MG63 (cell line): ENCODE results near the gene ABCC12. TPM values are rescaled to one million over a fixed set of nuclear protein-coding genes. Genes with fewer than 3 reads are reported as not detected.
"Not testable (repeated sequence)": the region's sequence is repeated elsewhere in the genome, so short reads cannot be mapped to it uniquely, and the experiment has no call there.

ENCODE experiments used
- DNase-seq: peaks from one replicate; pipeline ENCODE4 v3.0.0-alpha.2; 2020
- H3K27me3 ChIP-seq: fragments of 250-450 bp; sonication (Bioruptor Pico); 2 replicates; pipeline ENCODE4 v1.5.1; 2020; ENCODE audit warnings: mild to moderate bottlenecking, moderate library complexity
- H3K36me3 ChIP-seq: fragments of 250-450 bp; sonication (Bioruptor Pico); 2 replicates; pipeline ENCODE4 v1.5.1; 2020; ENCODE audit warnings: mild to moderate bottlenecking, moderate library complexity
- H3K4me3 ChIP-seq: fragments of 250-450 bp; sonication (Bioruptor Pico); 2 replicates; pipeline ENCODE4 v1.5.1; 2020; ENCODE audit warnings: mild to moderate bottlenecking, moderate library complexity
- H3K9me3 ChIP-seq: fragments of 250-450 bp; sonication (Bioruptor Pico); 2 replicates; pipeline ENCODE4 v1.5.1; 2020; ENCODE audit warnings: mild to moderate bottlenecking, moderate library complexity
- total RNA-seq: library from RNA; depleted of rRNA; stranded (reverse); fragments of >200 nt; shearing (Covaris generic); gene quantifications from 2 replicates; pipeline ENCODE4 v1.2.3, GENCODE V29; 2014; ENCODE audit warnings: low replicate concordance

Gene ABCC12
- total RNA-seq, 1 experiment from 2014 or later, result not detected

- no peak for DNase-seq
- Histone ChIP-seq H3K4me3 (no peak overlapping the region), H3K9me3 (no peaks in the 10 kb centered on the region), H3K36me3 (no peaks in the 10 kb centered on the region), H3K27me3 (no peaks in the 10 kb centered on the region)
Measured at GRCh38 chr16:48173889-48174288, 18.1 kb upstream of the ABCC12 start.

DNA sequence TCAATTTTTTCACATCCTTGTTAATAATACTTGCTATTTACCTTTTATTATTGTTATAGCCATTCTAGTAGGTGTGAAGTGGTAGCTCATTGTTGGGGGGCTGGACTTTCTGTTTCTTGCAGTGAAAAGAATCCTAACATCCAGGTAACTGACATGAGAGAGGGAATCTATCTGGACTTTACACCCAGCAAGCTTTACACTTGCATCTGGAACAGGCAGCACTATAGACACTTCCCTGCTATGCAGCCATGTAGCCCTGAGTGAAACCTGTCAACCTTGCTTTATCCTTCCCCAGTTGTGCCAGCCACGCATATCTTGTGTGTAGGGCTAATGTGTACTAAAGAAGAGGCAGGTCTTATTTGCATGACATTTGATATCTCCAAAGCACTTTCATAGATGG, 16.9 kb upstream of the ABCC12 start:
- no peak overlapping the region for H3K4me3 ChIP-seq
- H3K36me3 ChIP-seq, result no peaks in the 10 kb centered on the region
- no peaks in the 10 kb centered on the region for H3K27me3 ChIP-seq
- H3K9me3 ChIP-seq, result no peaks in the 10 kb centered on the region
- no peak for DNase-seq

GRCh38 chr16:48169896-48170295, 14.1 kb upstream of the ABCC12 start:
- no peak for DNase-seq
- Histone ChIP-seq H3K9me3 (no peaks in the 10 kb centered on the region), H3K4me3 (no peak overlapping the region), H3K27me3 (no peaks in the 10 kb centered on the region), H3K36me3 (no peaks in the 10 kb centered on the region)

- no peaks in the 10 kb centered on the region for H3K9me3 ChIP-seq
- H3K4me3 ChIP-seq, result no peak overlapping the region
- H3K36me3 ChIP-seq, result no peaks in the 10 kb centered on the region
- H3K27me3 ChIP-seq, result no peaks in the 10 kb centered on the region
- DNase-seq, result no peak
Measured at GRCh38 chr16:48168075-48168474, 12.3 kb upstream of the ABCC12 start.

DNA sequence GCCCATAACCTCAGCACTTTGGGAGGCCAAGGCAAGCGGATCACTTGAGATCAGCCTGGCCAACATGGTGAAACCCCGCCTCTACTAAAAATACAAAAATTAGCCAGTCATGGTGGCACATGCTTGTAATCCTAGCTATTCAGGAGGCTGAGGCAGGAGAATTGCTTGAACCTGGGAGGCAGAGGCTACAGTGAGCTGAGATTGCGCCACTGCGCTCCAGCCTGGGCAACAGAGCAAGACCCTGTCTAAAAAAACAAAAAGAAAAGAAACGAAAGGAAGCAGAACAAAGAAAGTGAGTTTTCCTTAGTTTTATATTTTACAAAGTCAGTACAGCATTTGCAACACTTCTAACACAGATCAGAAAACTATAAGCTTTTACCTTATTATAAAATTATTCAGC, 10.8 kb upstream of the ABCC12 start:
- not testable (repeated sequence) for H3K4me3 ChIP-seq, H3K9me3 ChIP-seq, DNase-seq, H3K27me3 ChIP-seq, H3K36me3 ChIP-seq

- Histone ChIP-seq H3K27me3 (no peaks in the 10 kb centered on the region), H3K36me3 (no peaks in the 10 kb centered on the region), H3K9me3 (no peaks in the 10 kb centered on the region), H3K4me3 (no peak overlapping the region)
- DNase-seq, result no peak
Measured at GRCh38 chr16:48165961-48166578, 10.3 kb upstream of the ABCC12 start.

DNA sequence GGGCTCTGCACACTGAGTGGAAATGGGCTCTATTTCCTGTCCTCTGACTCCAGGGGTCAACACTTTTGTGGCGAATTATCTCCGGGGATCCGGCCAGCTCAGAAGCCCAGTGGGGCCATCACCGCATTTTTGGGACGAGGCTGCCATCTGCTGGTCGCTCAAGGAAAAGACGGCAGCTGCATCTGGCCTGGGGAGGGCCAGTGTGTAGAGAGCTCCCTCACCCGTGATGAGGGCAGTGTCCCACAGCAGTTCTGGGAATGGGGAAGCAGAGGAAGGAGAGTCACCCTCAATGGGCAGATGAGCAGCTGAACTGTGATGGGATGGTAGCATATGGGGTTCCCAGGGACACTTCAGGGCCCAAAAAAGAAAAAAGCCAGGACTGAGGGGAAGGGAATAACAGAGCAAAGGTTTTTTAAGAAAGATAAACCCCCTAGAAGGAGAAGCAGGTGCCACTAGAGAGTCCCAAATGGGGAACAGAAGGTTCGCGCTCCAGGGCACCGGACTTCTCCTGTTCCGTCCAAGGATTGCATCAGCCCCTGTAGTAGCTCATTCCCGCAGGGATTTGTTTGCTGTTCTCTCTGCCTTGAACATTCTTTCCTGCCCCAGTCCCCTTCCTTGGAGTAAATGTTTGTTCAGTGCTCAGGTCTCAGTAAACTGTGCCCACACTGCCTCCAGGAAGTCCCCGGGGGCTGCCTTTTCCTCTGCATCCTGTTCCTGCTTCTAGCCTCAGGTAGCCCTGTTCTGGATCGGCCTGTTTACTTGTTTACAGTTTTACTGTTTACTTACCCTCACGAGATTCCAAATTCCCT, 9.3 kb upstream of the ABCC12 start:
- H3K36me3 ChIP-seq, result no peaks in the 10 kb centered on the region
- DNase-seq, result peak; percentile 47
- H3K9me3 ChIP-seq, result no peaks in the 10 kb centered on the region
- no peak overlapping the region for H3K4me3 ChIP-seq
- H3K27me3 ChIP-seq, result no peaks in the 10 kb centered on the region

GRCh38 chr16:48162839-48163410, 7.1 kb upstream of the ABCC12 start:
- H3K4me3 ChIP-seq, result no peak overlapping the region
- DNase-seq, result no peak
- H3K9me3 ChIP-seq, result no peaks in the 10 kb centered on the region
- no peaks in the 10 kb centered on the region for H3K36me3 ChIP-seq
- no peaks in the 10 kb centered on the region for H3K27me3 ChIP-seq

DNA sequence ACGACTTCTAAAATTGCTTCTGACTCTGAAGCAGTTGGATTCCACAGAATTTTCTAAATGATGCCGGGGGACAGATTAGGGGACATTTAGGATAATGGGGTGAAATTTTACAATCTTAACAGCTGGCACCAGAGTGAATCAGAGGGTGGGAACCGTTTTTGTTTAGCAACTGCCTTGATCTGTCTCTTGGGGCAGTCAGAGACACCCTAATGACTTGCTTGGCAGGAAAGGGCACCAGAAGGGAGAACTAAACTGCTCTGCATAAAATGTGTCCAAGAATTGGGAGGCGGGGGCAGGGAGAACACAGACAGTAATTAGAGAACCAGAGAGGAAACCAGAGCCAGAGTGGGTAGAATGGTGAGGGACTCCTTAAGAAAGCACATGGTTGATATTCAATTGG, 6.1 kb upstream of the ABCC12 start:
- Histone ChIP-seq H3K36me3 (no peaks in the 10 kb centered on the region), H3K4me3 (no peak overlapping the region), H3K9me3 (no peaks in the 10 kb centered on the region), H3K27me3 (no peaks in the 10 kb centered on the region)
- DNase-seq, result no peak

DNA sequence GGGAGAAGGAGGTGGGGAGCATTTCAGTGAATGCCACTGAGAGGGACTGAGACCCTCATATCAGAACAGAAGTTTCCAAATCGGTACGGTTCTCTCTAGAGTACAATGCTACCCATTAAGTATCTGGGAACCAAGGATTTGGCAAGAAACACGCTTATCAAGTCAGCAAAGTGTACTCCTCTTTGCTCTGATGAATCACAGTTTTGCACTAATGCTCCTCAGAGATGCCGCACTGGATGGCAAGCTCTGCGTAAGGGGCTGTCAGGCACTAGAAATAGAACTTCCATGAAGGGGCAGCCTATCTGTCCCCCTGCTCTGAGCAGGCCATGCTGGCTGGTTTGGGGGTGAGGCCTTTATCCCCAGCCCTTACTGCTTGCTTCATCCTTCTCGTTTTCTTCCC, 4.8 kb upstream of the ABCC12 start:
- Histone ChIP-seq H3K9me3 (no peaks in the 10 kb centered on the region), H3K4me3 (no peak overlapping the region), H3K27me3 (no peaks in the 10 kb centered on the region), H3K36me3 (no peaks in the 10 kb centered on the region)
- DNase-seq, result no peak

- Histone ChIP-seq H3K27me3 (no peaks in the 10 kb centered on the region), H3K36me3 (no peaks in the 10 kb centered on the region), H3K9me3 (no peaks in the 10 kb centered on the region), H3K4me3 (no peak overlapping the region)
- no peak for DNase-seq
Measured at GRCh38 chr16:48158296-48158695, 2.5 kb upstream of the ABCC12 start.

- no peaks in the 10 kb centered on the region for H3K27me3 ChIP-seq
- no peak overlapping the region for H3K4me3 ChIP-seq
- H3K9me3 ChIP-seq, result no peaks in the 10 kb centered on the region
- no peak for DNase-seq
- no peaks in the 10 kb centered on the region for H3K36me3 ChIP-seq
Measured at GRCh38 chr16:48157794-48158193, 2.0 kb upstream of the ABCC12 start.

- H3K9me3 ChIP-seq, result no peaks in the 10 kb centered on the region
- DNase-seq, result no peak
- no peaks in the 10 kb centered on the region for H3K27me3 ChIP-seq
- no peaks in the 10 kb centered on the region for H3K36me3 ChIP-seq
- H3K4me3 ChIP-seq, result no peak overlapping the region
Measured at GRCh38 chr16:48157302-48157701, 1.5 kb upstream of the ABCC12 start.

GRCh38 chr16:48156790-48157209, 1.0 kb upstream of the ABCC12 start:
- Histone ChIP-seq H3K36me3 (no peaks in the 10 kb centered on the region), H3K27me3 (no peaks in the 10 kb centered on the region), H3K9me3 (no peaks in the 10 kb centered on the region), H3K4me3 (no peak overlapping the region)
- peak; percentile 63 for DNase-seq

DNA sequence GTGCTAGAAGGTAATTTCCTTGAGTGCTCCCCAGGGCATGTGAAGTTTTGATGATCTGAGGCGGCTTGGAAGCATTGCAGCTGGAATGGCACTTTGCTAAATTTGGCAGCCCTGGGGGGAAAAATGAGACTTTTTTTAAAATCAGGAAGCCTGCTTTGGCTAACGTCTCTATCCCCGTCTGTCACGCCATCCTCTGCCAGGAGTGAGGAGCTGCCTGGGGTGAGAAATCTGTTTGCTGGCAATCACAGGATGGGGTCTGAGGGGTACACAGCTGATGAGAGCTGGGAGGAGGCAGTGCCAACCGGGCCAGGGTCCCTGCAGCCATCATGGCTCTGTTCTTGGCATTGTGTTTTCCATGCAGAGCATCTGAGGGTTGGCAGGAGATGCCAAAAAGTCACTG, 2.0 kb downstream of the ABCC12 start:
- DNase-seq, result peak; percentile 60
- Histone ChIP-seq H3K27me3 (no peaks in the 10 kb centered on the region), H3K36me3 (no peaks in the 10 kb centered on the region), H3K9me3 (no peaks in the 10 kb centered on the region), H3K4me3 (no peak overlapping the region)

- Histone ChIP-seq H3K36me3 (no peaks in the 10 kb centered on the region), H3K9me3 (no peaks in the 10 kb centered on the region), H3K4me3 (no peak overlapping the region), H3K27me3 (no peaks in the 10 kb centered on the region)
- DNase-seq, result no peak
Measured at GRCh38 chr16:48152226-48152625, 3.6 kb downstream of the ABCC12 start.

DNA sequence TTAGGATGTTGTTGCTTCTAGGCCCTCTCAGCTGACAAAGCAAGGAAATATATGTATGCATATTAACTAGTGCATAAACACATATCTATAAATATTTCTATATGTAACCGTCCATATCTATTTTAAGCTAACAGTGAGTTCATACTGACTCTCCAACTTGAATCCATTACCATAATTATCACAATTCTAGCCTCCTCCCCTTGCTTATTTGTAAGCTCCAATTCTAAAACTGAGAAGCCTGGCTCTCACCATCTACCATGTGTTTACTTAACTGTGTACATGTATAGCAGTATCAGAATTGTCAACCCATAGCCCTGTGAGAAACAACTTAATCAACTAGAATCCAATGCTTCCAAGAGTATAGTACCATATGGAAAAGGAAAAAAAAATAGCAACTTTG, 5.1 kb downstream of the ABCC12 start:
- Histone ChIP-seq H3K4me3 (no peak overlapping the region), H3K27me3 (no peaks in the 10 kb centered on the region), H3K36me3 (no peaks in the 10 kb centered on the region), H3K9me3 (no peaks in the 10 kb centered on the region)
- no peak for DNase-seq

DNA sequence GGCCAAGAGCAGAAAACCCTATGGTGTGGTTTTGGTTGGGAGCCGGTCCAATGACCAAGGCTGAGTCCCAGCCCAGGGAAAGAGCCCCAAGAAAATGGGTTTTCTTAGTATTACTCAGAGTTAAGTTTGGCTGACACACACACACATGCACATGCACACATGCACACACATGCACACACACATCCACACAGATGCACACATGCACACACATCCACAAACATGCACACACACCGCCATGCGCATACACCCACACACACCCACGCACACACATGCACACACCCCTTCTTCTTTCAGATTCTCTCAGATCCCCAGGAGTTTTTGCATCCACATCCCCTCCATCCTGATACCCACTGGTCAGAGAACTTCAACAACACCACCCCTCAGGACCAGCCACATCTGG, 9.1 kb downstream of the ABCC12 start:
- no peak overlapping the region for H3K4me3 ChIP-seq
- no peak for DNase-seq
- no peaks in the 10 kb centered on the region for H3K9me3 ChIP-seq
- no peaks in the 10 kb centered on the region for H3K27me3 ChIP-seq
- H3K36me3 ChIP-seq, result no peaks in the 10 kb centered on the region
